Erythroblast (primary cell): Measurements from ENCODE around the gene OR56A3.

ENCODE experiments used
- GATA1 ChIP-seq: IDR thresholded peaks from 2 replicates; pipeline ENCODE4 v1.6.1; 2011; ENCODE audit warnings: low read depth, mild to moderate bottlenecking, control low read depth, low read length, moderate library complexity
- POLR2A ChIP-seq: IDR thresholded peaks from 2 replicates; pipeline ENCODE4 v1.6.1; 2011; ENCODE audit warnings: mild to moderate bottlenecking, low read length

GRCh38 chr11:5928271-5928670 lies 13.8 kb upstream of the OR56A3 start:
- TF ChIP-seq POLR2A (no peak), GATA1 (no peak)
